Panc1 (cell line): ENCODE measurements around the gene HCFC1. TPM values are rescaled to one million over a fixed set of nuclear protein-coding genes. Genes with fewer than 3 reads are reported as not detected.

Source experiments
- ATAC-seq: fragments of 200-7000 bp; cut with Tn5 transposase; 2 replicates; pipeline ENCODE4 v1.9.1; 2020; ENCODE audit warnings: mild to moderate bottlenecking, moderate library complexity
- BruUV-seq: library from RNA; stranded (reverse); fragments of 400-500 nt; replicated peaks from 2 replicates; lab custom pipeline; 2021; lab: Mats Ljungman, UMichigan
- CTCF ChIA-PET: fragments of 300-600 bp; sonication (Branson Sonifier 250); formaldehyde crosslinking; loops from one replicate; lab custom pipeline; 2022; ENCODE audit warnings: antibody characterized with exemption; lab: Charles Lee
- POLR2A ChIA-PET: fragments of 300-600 bp; sonication (Branson Sonifier 250); formaldehyde crosslinking; loops from one replicate; lab custom pipeline; 2022; ENCODE audit warnings: antibody characterized with exemption; lab: Charles Lee
- DNase-seq: peaks from one replicate; pipeline ENCODE4 v3.0.0-alpha.2; 2010; ENCODE audit warnings: low read depth, low spot score
- H3K27ac ChIP-seq: 2 replicates; pipeline ENCODE4 v1.5.1; 2011; ENCODE audit warnings: mild to moderate bottlenecking, low read length, inconsistent platforms
- H3K27me3 ChIP-seq: fragments of 200-500 bp; sonication (Bioruptor generic); 2 replicates; pipeline ENCODE4 v1.6.0; 2014; ENCODE audit warnings: low read length, inconsistent platforms; ENCODE audit not compliant: control insufficient read depth, insufficient read depth
- H3K36me3 ChIP-seq: fragments of 200-500 bp; sonication (Bioruptor generic); 2 replicates; pipeline ENCODE4 v1.5.1; 2014; ENCODE audit warnings: inconsistent platforms, mild to moderate bottlenecking, low read length, moderate library complexity; ENCODE audit not compliant: control insufficient read depth, insufficient read depth
- H3K4me1 ChIP-seq: 2 replicates; pipeline ENCODE4 v1.5.1; 2011; ENCODE audit warnings: inconsistent platforms, mild to moderate bottlenecking, low read length, moderate library complexity; ENCODE audit not compliant: control insufficient read depth, insufficient read depth
- H3K4me3 ChIP-seq, 2 experiments: 2 replicates each; pipeline ENCODE4 v1.5.1; 2011 to 2012; ENCODE audit warnings: low read depth in 2 of 2, low read length in 2 of 2, mild to moderate bottlenecking in 2 of 2, inconsistent platforms in 1 of 2, moderate library complexity in 1 of 2
- H3K9me3 ChIP-seq: fragments of 200-500 bp; sonication (Bioruptor generic); 2 replicates; pipeline ENCODE4 v1.5.1; 2014; ENCODE audit warnings: low read depth, mild to moderate bottlenecking, inconsistent platforms, low read length, moderate library complexity; ENCODE audit not compliant: control insufficient read depth, insufficient read depth
- CTCF ChIP-seq: fragments of 450-650 bp; IDR thresholded peaks from 2 replicates; pipeline ENCODE4 v1.5.1; 2017; ENCODE audit warnings: mild to moderate bottlenecking
- POLR2AphosphoS5 ChIP-seq: IDR thresholded peaks from 2 replicates; pipeline ENCODE4 v1.6.1; 2012; ENCODE audit warnings: mild to moderate bottlenecking, low read depth, low read length, moderate library complexity
- SIN3A ChIP-seq: IDR thresholded peaks from 2 replicates; pipeline ENCODE4 v1.6.1; 2012; ENCODE audit warnings: low read depth, mild to moderate bottlenecking, low read length, moderate library complexity, borderline replicate concordance; ENCODE audit not compliant: insufficient read depth
- TCF7L2 ChIP-seq: IDR thresholded peaks from 2 replicates; pipeline ENCODE4 v1.6.1; 2011; ENCODE audit warnings: mild to moderate bottlenecking, low read depth, low read length, inconsistent platforms
- in situ Hi-C: cut with HindIII; loops from 2 replicates; pipeline ENCODE4 v1.10.0; 2016; ENCODE audit warnings: low sequenced_read_pairs, low pct_unique_long_range_greater_than_20kb
- intact Hi-C: fragments of 100-400 bp; cut with micrococcal nuclease; formaldehyde crosslinking; loops from one replicate; pipeline ENCODE4 v1.10.0; 2022; ENCODE audit not compliant: unreplicated experiment
- total RNA-seq: library from RNA; stranded (reverse); gene quantifications from one replicate; pipeline ENCODE4 v1.2.1, GENCODE V29; 2021; ENCODE audit not compliant: unreplicated experiment
- TF ChIP-seq, protein P1 (sequence below), 2 experiments: IDR thresholded peaks; 2 replicates each; pipeline ENCODE4 v1.6.1; 2011 to 2012; ENCODE audit warnings: low read depth in 2 of 2, control low read depth in 1 of 2, low read length in 1 of 2, mild to moderate bottlenecking in 1 of 2, moderate library complexity in 1 of 2; ENCODE audit not compliant: insufficient read depth in 1 of 2

HCFC1 gene
- total RNA-seq, 1 experiment from 2014 or later = 113 TPM

- no TSS peak for BruUV-seq
- Histone ChIP-seq H3K36me3 (no peaks in the 10 kb centered on the region), H3K4me3 (no peak overlapping the region), H3K27ac (no peak overlapping the region), H3K9me3 (no peaks in the 10 kb centered on the region), H3K4me1 (peaks cover 32% of the 10 kb centered on the region), H3K27me3 (no peaks in the 10 kb centered on the region)
- POLR2A ChIA-PET = no interaction called here
- intact Hi-C loops (loop anchor here (10.0 kb wide), 1 partner anchor 157 kb away; the partner anchor contains the start of gene PLXNB3), in situ Hi-C loops (no loop called here)
- DNase-seq = no peak
- ATAC-seq = no peak
- TF ChIP-seq TCF7L2 (no peak), CTCF (no peak), POLR2AphosphoS5 (no peak), SIN3A (no peak)
- TF ChIP-seq, protein P1, sequence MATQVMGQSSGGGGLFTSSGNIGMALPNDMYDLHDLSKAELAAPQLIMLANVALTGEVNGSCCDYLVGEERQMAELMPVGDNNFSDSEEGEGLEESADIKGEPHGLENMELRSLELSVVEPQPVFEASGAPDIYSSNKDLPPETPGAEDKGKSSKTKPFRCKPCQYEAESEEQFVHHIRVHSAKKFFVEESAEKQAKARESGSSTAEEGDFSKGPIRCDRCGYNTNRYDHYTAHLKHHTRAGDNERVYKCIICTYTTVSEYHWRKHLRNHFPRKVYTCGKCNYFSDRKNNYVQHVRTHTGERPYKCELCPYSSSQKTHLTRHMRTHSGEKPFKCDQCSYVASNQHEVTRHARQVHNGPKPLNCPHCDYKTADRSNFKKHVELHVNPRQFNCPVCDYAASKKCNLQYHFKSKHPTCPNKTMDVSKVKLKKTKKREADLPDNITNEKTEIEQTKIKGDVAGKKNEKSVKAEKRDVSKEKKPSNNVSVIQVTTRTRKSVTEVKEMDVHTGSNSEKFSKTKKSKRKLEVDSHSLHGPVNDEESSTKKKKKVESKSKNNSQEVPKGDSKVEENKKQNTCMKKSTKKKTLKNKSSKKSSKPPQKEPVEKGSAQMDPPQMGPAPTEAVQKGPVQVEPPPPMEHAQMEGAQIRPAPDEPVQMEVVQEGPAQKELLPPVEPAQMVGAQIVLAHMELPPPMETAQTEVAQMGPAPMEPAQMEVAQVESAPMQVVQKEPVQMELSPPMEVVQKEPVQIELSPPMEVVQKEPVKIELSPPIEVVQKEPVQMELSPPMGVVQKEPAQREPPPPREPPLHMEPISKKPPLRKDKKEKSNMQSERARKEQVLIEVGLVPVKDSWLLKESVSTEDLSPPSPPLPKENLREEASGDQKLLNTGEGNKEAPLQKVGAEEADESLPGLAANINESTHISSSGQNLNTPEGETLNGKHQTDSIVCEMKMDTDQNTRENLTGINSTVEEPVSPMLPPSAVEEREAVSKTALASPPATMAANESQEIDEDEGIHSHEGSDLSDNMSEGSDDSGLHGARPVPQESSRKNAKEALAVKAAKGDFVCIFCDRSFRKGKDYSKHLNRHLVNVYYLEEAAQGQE (IDR thresholded peaks at IDR 0.05; ENCODE audit: insufficient read depth in 1 of 2, low read depth in 2 of 2, low read length in 1 of 2) = no peak
- CTCF ChIA-PET = interaction anchor here (0.7 to 2.2 kb wide), 4 partner anchors 12 to 89 kb away, joined by 3 to 24 read pairs (median 8); no protein-coding TSS in a partner anchor
Observed at GRCh38 chrX:153921511-153922446, 49.8 kb downstream of the HCFC1 start.

GRCh38 chrX:153921070-153921469, 50.5 kb downstream of the HCFC1 start:
- H3K27ac ChIP-seq = no peak overlapping the region
- H3K36me3 ChIP-seq = no peaks in the 10 kb centered on the region
- BruUV-seq = no TSS peak
- peaks cover 27% of the 10 kb centered on the region for H3K4me1 ChIP-seq
- H3K9me3 ChIP-seq = no peaks in the 10 kb centered on the region
- intact Hi-C loops (loop anchor here (10.0 kb wide), 1 partner anchor 156 kb away; the partner anchor contains the start of gene PLXNB3), in situ Hi-C loops (no loop called here)
- no peak for DNase-seq
- CTCF ChIA-PET = interaction anchor here (1.3 to 1.7 kb wide), 2 partner anchors 14 to 26 kb away, joined by 3 to 4 read pairs; no protein-coding TSS in a partner anchor
- no peak for ATAC-seq
- TF ChIP-seq POLR2AphosphoS5 (no peak), SIN3A (no peak), TCF7L2 (no peak), CTCF (no peak)
- TF ChIP-seq, protein P1 (IDR thresholded peaks at IDR 0.05; ENCODE audit: insufficient read depth in 1 of 2, low read depth in 2 of 2, low read length in 1 of 2) = no peak
- H3K4me3 ChIP-seq = no peak overlapping the region
- POLR2A ChIA-PET = no interaction called here
- no peaks in the 10 kb centered on the region for H3K27me3 ChIP-seq
